WTC11 (cell line): ENCODE measurements around the gene ZBTB24. TPM values are rescaled to one million over a fixed set of nuclear protein-coding genes. Genes with fewer than 3 reads are reported as not detected.
A peak's percentile ranks its signal among the peaks of the same experiment; 100 is the strongest.
"Not testable (repeated sequence)": the region's sequence is repeated elsewhere in the genome, so short reads cannot be mapped to it uniquely, and the experiment has no call there.

Experiments
- ATAC-seq: fragments of 200-7000 bp; cut with Tn5 transposase; 2 replicates; pipeline ENCODE4 v1.10.0; 2021; ENCODE audit warnings: mild to moderate bottlenecking, moderate library complexity
- CTCF ChIA-PET: fragments of 300-600 bp; sonication (Branson Sonifier 250); formaldehyde crosslinking; loops from one replicate; lab custom pipeline; 2021; ENCODE audit warnings: antibody characterized with exemption; lab: Charles Lee
- POLR2A ChIA-PET: fragments of 350-600 bp; sonication (Branson Sonifier 250); formaldehyde crosslinking; loops from one replicate; lab custom pipeline; 2021; ENCODE audit warnings: antibody characterized with exemption; lab: Charles Lee
- DNase-seq: peaks from one replicate; pipeline ENCODE4 v3.0.0; 2021; ENCODE audit warnings: low spot score
- H3K27ac Mint-ChIP-seq: 2 replicates; pipeline ENCODE4 v1.8.0; 2021; ENCODE audit warnings: mixed read lengths
- H3K27me3 Mint-ChIP-seq: 2 replicates; pipeline ENCODE4 v1.8.0; 2021; ENCODE audit warnings: low read depth, mild to moderate bottlenecking, moderate library complexity, mixed read lengths
- H3K36me3 Mint-ChIP-seq: 2 replicates; pipeline ENCODE4 v1.8.0; 2021; ENCODE audit warnings: mixed read lengths
- H3K4me1 Mint-ChIP-seq: 2 replicates; pipeline ENCODE4 v1.8.0; 2022; ENCODE audit warnings: mixed read lengths
- H3K4me3 Mint-ChIP-seq: 2 replicates; pipeline ENCODE4 v1.8.0; 2021; ENCODE audit warnings: mild to moderate bottlenecking, moderate library complexity, mixed read lengths
- H3K9me3 Mint-ChIP-seq: 2 replicates; pipeline ENCODE4 v1.8.0; 2021; ENCODE audit warnings: mixed read lengths
- ATF1 ChIP-seq: sonication (generic); formaldehyde crosslinking; IDR thresholded peaks from 2 replicates; pipeline ENCODE4 v1.8.1; 2023; ENCODE audit warnings: mild to moderate bottlenecking, moderate library complexity, missing genetic modification reagents
- CBFB ChIP-seq: sonication (generic); formaldehyde crosslinking; IDR thresholded peaks from 2 replicates; pipeline ENCODE4 v1.8.1; 2022; ENCODE audit warnings: mild to moderate bottlenecking, low read depth, missing genetic modification reagents
- EMX1 ChIP-seq: fragments of 250-450 bp; sonication (Bioruptor Pico); IDR thresholded peaks from 2 replicates; pipeline ENCODE4 v1.8.0; 2021; ENCODE audit warnings: mild to moderate bottlenecking
- GRHL2 ChIP-seq: fragments of 250-450 bp; sonication (Bioruptor Pico); IDR thresholded peaks from 2 replicates; pipeline ENCODE4 v1.8.0; 2022; ENCODE audit warnings: mild to moderate bottlenecking, moderate library complexity; ENCODE audit not compliant: insufficient replicate concordance, severe bottlenecking
- GTF2I ChIP-seq: fragments of 250-450 bp; sonication (Bioruptor Pico); conservative IDR thresholded peaks from 2 replicates; pipeline ENCODE4 v1.4.0; 2021; ENCODE audit warnings: mild to moderate bottlenecking
- IRF2 ChIP-seq: sonication (generic); formaldehyde crosslinking; IDR thresholded peaks from 2 replicates; pipeline ENCODE4 v1.8.0; 2022; ENCODE audit warnings: low read depth, missing genetic modification reagents, borderline replicate concordance
- NFATC4 ChIP-seq: fragments of 250-450 bp; sonication (Bioruptor Pico); IDR thresholded peaks from 2 replicates; pipeline ENCODE4 v1.9.0; 2021; ENCODE audit warnings: mild to moderate bottlenecking
- OVOL2 ChIP-seq: fragments of 250-450 bp; sonication (Bioruptor Pico); IDR thresholded peaks from 2 replicates; pipeline ENCODE4 v1.9.0; 2021; ENCODE audit warnings: mild to moderate bottlenecking, borderline replicate concordance
- SMAD4 ChIP-seq: sonication (generic); formaldehyde crosslinking; IDR thresholded peaks from 2 replicates; pipeline ENCODE4 v1.8.0; 2022; ENCODE audit warnings: mild to moderate bottlenecking, missing genetic modification reagents
- ZNF121 ChIP-seq: sonication (generic); formaldehyde crosslinking; IDR thresholded peaks from 2 replicates; pipeline ENCODE4 v1.8.0; 2023; ENCODE audit warnings: missing genetic modification reagents
- ZNF138 ChIP-seq: sonication (generic); formaldehyde crosslinking; conservative IDR thresholded peaks from 2 replicates; pipeline ENCODE4 v1.8.1; 2022; ENCODE audit warnings: mild to moderate bottlenecking, moderate library complexity, missing genetic modification reagents
- ZNF396 ChIP-seq: fragments of 250-450 bp; sonication (Bioruptor Pico); IDR thresholded peaks from 2 replicates; pipeline ENCODE4 v1.8.0; 2021; ENCODE audit warnings: mild to moderate bottlenecking, moderate library complexity, borderline replicate concordance
- ZNF423 ChIP-seq: fragments of 250-450 bp; sonication (Bioruptor Pico); IDR thresholded peaks from 2 replicates; pipeline ENCODE4 v2.1.2; 2022; ENCODE audit warnings: mild to moderate bottlenecking, moderate library complexity
- total RNA-seq: library from RNA; stranded (reverse); gene quantifications from 3 replicates; pipeline ENCODE4 v1.2.3, GENCODE V29; 2021
- TF ChIP-seq, protein P1 (sequence below): sonication (generic); formaldehyde crosslinking; IDR thresholded peaks from 2 replicates; pipeline ENCODE4 v1.8.0; 2023; ENCODE audit warnings: missing genetic modification reagents, mild to moderate bottlenecking, borderline replicate concordance
- TF ChIP-seq, protein P2 (sequence below): sonication (generic); formaldehyde crosslinking; IDR thresholded peaks from 2 replicates; pipeline ENCODE4 v1.8.0; 2022; ENCODE audit warnings: mild to moderate bottlenecking, missing genetic modification reagents
- TF ChIP-seq, protein P3 (sequence below): sonication (generic); formaldehyde crosslinking; IDR thresholded peaks from 2 replicates; pipeline ENCODE4 v1.8.1; 2023; ENCODE audit warnings: mild to moderate bottlenecking, moderate library complexity, missing genetic modification reagents
- TF ChIP-seq, protein P4 (sequence below): sonication (generic); formaldehyde crosslinking; IDR thresholded peaks from 2 replicates; pipeline ENCODE4 v1.8.1; 2023; ENCODE audit warnings: mild to moderate bottlenecking, missing genetic modification reagents

The ZBTB24 gene
- total RNA-seq, 1 experiment from 2014 or later: 14.7 TPM

DNA sequence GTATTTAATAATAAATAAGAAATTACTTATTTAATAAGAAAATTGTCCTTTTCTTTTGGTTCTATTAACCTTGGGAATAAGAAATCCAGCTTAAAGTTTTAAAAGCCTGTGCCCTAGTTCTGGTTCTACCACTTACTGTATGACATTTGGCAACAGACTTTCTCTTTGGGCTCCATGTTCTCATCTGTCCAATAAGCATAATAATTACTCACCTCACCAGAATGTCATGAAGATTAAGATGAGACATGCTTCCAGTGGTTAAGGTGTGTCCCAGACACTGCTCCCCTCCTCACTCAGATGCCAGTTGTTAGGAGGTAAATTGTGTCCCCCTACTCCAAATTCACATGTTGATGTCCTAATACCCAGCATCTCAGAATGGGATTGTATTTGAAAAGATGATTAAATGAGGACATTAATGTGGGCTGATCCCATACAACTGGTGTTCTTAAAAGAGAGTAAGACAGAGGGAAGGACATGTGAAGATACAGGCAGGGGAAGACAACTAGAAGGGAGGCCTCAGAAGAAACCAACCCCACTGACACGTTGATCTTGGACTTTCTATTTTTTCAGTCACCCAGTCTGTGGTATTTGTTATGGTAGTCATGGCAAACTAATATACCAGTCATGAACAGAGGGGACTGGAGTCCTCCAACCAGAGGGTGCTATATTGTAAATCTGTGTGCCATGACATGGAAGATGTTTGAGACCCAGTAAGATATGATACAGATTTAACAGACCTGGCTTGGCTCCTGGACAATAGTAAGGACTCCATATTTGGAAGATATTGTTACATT is 21.1 kb downstream of the ZBTB24 start:
- peaks cover 55% of the 10 kb centered on the region for H3K36me3 Mint-ChIP-seq
- H3K27me3 Mint-ChIP-seq: no peaks in the 10 kb centered on the region
- H3K9me3 Mint-ChIP-seq: peaks cover 7% of the 10 kb centered on the region
- POLR2A ChIA-PET: no interaction called here
- DNase-seq (no peak), ATAC-seq (no peak)
- H3K4me1 Mint-ChIP-seq: peaks cover 22% of the 10 kb centered on the region
- TF ChIP-seq, protein P1, sequence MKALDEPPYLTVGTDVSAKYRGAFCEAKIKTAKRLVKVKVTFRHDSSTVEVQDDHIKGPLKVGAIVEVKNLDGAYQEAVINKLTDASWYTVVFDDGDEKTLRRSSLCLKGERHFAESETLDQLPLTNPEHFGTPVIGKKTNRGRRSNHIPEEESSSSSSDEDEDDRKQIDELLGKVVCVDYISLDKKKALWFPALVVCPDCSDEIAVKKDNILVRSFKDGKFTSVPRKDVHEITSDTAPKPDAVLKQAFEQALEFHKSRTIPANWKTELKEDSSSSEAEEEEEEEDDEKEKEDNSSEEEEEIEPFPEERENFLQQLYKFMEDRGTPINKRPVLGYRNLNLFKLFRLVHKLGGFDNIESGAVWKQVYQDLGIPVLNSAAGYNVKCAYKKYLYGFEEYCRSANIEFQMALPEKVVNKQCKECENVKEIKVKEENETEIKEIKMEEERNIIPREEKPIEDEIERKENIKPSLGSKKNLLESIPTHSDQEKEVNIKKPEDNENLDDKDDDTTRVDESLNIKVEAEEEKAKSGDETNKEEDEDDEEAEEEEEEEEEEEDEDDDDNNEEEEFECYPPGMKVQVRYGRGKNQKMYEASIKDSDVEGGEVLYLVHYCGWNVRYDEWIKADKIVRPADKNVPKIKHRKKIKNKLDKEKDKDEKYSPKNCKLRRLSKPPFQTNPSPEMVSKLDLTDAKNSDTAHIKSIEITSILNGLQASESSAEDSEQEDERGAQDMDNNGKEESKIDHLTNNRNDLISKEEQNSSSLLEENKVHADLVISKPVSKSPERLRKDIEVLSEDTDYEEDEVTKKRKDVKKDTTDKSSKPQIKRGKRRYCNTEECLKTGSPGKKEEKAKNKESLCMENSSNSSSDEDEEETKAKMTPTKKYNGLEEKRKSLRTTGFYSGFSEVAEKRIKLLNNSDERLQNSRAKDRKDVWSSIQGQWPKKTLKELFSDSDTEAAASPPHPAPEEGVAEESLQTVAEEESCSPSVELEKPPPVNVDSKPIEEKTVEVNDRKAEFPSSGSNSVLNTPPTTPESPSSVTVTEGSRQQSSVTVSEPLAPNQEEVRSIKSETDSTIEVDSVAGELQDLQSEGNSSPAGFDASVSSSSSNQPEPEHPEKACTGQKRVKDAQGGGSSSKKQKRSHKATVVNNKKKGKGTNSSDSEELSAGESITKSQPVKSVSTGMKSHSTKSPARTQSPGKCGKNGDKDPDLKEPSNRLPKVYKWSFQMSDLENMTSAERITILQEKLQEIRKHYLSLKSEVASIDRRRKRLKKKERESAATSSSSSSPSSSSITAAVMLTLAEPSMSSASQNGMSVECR (CRISPR knock-in tag): no peak
- TF ChIP-seq OVOL2: no peak
- TF ChIP-seq CBFB: no peak
- TF ChIP-seq EMX1: no peak
- no peak for TF ChIP-seq ATF1 (CRISPR knock-in tag)
- TF ChIP-seq ZNF138 (CRISPR knock-in tag): no peak
- TF ChIP-seq NFATC4 (CRISPR knock-in tag): no peak
- no peak overlapping the region for H3K4me3 Mint-ChIP-seq
- H3K27ac Mint-ChIP-seq: no peak overlapping the region
- CTCF ChIA-PET: interaction anchor here (1.2 kb wide), 1 partner anchor 20 kb away, joined by 3 read pairs; no protein-coding TSS in a partner anchor

DNA sequence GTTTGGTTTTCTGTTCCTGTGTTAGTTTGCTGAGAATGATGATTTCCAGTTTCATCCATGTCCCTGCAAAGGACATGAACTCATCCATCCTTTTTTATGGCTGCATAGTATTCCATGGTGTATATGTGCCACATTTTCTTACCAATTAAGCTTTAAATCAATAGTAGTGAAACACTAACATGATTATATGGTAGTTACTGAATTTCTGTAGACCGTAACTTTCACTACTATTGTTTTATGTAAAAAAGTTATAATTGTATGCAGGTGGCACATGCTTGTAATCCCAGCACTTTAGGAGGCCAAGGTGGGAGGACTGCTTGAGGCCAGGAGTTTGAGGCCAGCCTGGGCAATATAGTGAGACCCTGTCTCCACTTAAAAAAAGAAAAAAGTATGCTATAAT is 21.8 kb downstream of the ZBTB24 start:
- ATAC-seq, DNase-seq, H3K4me3 Mint-ChIP-seq, H3K27me3 Mint-ChIP-seq, CTCF ChIA-PET, H3K9me3 Mint-ChIP-seq, POLR2A ChIA-PET, H3K27ac Mint-ChIP-seq: not testable (repeated sequence)
- peak; percentile 80 for TF ChIP-seq GTF2I (CRISPR knock-in tag)
- peak; percentile 53; the same call in 1 of the 2 replicates for TF ChIP-seq ZNF121 (CRISPR knock-in tag)
- H3K36me3 Mint-ChIP-seq: peaks cover 48% of the 10 kb centered on the region
- peaks cover 29% of the 10 kb centered on the region for H3K4me1 Mint-ChIP-seq

DNA sequence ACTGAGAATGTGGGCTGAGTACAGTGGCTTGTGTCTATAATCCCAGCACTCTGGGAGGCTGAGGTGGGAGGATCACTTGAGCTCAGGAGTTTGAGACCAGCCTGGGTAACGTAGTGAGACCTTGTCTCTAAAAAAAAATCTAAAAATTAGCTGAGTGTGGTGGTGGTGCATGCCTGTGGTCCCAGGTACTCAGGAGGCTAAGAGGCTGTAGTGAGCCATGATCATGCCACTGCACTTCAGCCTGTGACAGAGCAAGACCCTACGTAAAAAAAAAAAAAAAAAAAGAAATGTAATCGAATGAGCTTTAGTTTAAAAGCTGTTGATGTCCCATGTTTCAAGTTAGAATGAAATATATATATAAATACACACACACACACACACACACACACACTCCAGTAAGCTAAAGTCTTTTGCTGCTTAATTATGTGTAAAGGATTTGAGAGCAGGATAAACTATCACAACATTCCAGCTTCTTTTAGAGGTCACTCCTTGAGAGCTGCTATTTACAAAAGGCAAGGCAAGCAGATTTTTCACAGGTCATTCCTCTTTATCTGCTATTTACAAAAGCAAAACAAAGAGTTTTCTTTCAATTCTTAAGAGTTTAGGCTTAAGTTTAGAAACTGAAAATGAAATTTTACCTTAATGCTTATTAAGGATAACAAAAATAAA is 22.7 kb downstream of the ZBTB24 start:
- no peaks in the 10 kb centered on the region for H3K27me3 Mint-ChIP-seq
- H3K9me3 Mint-ChIP-seq: peaks cover 7% of the 10 kb centered on the region
- no peak overlapping the region for H3K4me3 Mint-ChIP-seq
- H3K36me3 Mint-ChIP-seq: peaks cover 39% of the 10 kb centered on the region
- DNase-seq: no peak
- ATAC-seq: no peak
- H3K4me1 Mint-ChIP-seq: peaks cover 30% of the 10 kb centered on the region
- H3K27ac Mint-ChIP-seq: no peak overlapping the region
- CTCF ChIA-PET: interaction anchor here (0.6 to 1.2 kb wide), 6 partner anchors 8 to 1051 kb away, joined by 3 to 8 read pairs (median 3); partner anchors contain the start of genes PPIL6 and SMPD2
- TF ChIP-seq IRF2 (CRISPR knock-in tag): no peak
- TF ChIP-seq, protein P2, sequence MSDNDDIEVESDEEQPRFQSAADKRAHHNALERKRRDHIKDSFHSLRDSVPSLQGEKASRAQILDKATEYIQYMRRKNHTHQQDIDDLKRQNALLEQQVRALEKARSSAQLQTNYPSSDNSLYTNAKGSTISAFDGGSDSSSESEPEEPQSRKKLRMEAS (CRISPR knock-in tag): no peak
- TF ChIP-seq ZNF423: no peak
- POLR2A ChIA-PET: no interaction called here

DNA sequence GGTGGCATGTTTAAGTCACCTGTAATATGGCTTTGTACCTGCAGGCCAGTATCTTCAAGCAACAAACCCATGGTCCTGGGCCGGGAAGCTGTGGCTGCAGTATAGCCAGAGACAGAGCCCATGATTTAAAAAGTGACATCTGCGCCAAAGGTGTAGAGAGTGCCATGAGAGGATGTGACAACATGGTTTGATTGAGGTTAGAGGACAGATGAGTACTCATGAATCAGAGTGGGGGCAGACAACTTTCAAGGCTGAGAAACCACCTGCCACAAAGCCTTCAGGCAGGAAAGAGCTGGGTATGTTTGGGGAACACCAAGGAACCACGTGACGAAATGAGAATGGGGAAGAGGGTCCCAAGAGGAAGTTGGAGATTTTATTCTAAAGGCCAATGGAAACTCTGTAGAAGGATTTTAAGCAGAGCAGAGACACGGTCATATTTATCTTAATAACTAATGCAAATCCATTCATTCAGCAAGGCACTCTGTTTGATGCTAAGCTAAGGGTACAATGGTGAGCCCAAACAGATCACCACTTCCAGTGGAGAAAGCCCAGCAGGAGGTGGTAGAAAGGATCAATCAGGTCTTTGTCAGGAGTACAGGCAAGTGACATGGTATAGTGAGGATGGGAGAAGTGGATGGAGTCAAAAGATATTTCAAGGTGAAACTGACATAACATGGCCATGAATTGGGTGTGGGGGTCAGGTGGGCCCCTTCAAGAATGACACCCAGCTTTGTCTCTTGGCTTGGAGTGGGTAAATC is 24.1 kb downstream of the ZBTB24 start:
- CTCF ChIA-PET: no interaction called here
- DNase-seq (no peak), ATAC-seq (no peak)
- Mint-ChIP-seq H3K27me3 (no peaks in the 10 kb centered on the region; the same call in 1 of the 2 replicates), H3K9me3 (peaks cover 7% of the 10 kb centered on the region), H3K4me1 (peaks cover 37% of the 10 kb centered on the region), H3K36me3 (peaks cover 28% of the 10 kb centered on the region), H3K27ac (no peak overlapping the region; the same call in 1 of the 2 replicates), H3K4me3 (no peak overlapping the region)
- TF ChIP-seq GRHL2 (CRISPR knock-in tag): no peak
- no peak for TF ChIP-seq ZNF396 (CRISPR knock-in tag)
- TF ChIP-seq, protein P2 (CRISPR knock-in tag): no peak
- TF ChIP-seq ZNF423: peak; percentile 11; the same call in 1 of the 2 replicates
- TF ChIP-seq NFATC4 (CRISPR knock-in tag): no peak
- no peak for TF ChIP-seq SMAD4 (CRISPR knock-in tag)
- TF ChIP-seq, protein P3, sequence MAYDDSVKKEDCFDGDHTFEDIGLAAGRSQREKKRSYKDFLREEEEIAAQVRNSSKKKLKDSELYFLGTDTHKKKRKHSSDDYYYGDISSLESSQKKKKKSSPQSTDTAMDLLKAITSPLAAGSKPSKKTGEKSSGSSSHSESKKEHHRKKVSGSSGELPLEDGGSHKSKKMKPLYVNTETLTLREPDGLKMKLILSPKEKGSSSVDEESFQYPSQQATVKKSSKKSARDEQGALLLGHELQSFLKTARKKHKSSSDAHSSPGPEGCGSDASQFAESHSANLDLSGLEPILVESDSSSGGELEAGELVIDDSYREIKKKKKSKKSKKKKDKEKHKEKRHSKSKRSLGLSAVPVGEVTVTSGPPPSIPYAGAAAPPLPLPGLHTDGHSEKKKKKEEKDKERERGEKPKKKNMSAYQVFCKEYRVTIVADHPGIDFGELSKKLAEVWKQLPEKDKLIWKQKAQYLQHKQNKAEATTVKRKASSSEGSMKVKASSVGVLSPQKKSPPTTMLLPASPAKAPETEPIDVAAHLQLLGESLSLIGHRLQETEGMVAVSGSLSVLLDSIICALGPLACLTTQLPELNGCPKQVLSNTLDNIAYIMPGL: no peak
- TF ChIP-seq, protein P4, sequence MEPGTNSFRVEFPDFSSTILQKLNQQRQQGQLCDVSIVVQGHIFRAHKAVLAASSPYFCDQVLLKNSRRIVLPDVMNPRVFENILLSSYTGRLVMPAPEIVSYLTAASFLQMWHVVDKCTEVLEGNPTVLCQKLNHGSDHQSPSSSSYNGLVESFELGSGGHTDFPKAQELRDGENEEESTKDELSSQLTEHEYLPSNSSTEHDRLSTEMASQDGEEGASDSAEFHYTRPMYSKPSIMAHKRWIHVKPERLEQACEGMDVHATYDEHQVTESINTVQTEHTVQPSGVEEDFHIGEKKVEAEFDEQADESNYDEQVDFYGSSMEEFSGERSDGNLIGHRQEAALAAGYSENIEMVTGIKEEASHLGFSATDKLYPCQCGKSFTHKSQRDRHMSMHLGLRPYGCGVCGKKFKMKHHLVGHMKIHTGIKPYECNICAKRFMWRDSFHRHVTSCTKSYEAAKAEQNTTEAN (CRISPR knock-in tag): no peak
- POLR2A ChIA-PET: no interaction called here
